HPDE6-E6E7 (cell line): ENCODE data around the gene ZNF746.

Source experiments
- DNase-seq: peaks from one replicate; pipeline ENCODE4 v3.0.0; 2011; ENCODE audit warnings: missing footprints; ENCODE audit errors: extremely low spot score

ZNF746 gene

DNA sequence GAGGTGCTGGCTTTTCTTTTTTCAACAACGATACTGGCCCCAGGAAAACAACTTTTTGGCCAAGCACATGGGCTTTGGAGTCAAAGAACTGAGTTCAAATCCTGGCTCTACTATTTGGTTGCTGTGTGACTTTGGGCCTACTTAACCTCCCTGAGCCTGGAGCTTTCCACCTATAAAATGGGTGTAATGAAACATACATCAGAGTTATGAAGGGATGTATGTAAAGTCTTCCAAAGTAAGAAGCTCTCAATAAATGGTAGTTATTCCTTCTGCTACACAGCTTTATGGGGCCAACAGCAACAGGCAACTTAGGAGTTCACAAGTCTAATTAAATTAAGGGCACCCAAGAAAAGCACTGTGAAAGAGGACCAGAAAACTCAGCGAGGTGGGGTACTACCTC lies 69.7 kb downstream of the ZNF746 start:
- DNase-seq: no peak

DNA sequence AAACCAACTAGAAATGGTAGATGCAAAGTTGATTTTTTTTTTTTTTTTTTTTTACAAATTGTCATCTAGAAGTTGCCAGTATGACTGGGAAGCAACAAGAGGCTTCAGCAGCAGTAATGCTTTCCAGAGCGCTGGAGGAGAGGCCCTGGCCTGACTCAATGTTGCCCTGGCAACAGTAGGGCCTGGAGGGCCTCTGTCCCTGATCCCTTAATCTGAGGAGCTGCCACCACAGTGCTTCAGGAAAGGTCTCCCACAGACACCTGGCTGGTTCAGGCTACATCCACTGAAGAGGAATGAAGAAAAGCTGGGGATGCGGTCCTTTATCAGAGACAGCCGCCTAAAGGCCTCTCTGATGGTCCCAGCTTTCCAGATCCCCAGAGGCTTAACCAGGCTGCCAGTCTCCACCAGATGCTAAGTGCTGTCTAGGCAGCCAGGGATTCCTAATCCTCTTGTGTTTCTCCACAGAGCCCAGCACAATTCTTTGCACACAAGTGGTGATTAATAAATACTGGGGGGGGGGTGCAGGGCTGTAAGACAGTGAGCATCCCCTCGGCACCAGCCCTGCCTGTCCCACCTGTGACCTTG lies 70.4 kb downstream of the ZNF746 start:
- no peak for DNase-seq

DNA sequence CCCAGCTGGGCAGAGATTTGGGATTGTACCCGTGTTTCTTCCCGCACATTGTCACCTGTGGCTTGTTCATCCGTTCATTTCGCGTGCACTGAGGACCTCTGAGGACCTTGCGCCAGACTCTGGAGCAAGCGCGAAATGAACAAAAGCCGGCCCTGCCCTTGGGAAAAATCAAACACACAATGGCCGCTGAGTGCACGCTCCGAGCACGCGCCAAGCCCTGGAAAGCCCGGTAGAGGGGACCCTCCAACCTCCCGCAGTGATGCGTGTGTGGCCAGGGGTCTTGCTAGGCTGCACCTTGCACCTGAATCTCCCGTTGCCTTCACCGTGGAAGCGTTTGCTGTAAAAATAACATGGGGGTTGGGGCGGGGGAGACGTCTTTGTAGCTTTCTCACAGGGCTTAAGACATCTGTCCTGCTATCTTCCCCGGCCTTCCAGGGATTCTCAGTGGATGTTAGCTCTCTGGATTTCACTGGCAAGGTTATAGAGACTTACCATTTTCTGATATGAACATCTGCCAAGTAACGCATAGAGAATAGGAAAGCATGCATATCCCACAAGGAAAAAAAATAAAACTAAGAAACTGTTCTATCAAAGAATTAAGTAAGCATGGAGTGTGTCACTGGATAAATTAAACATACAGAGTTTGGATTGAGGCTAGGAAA lies 74.0 kb downstream of the ZNF746 start:
- DNase-seq: no peak

DNA sequence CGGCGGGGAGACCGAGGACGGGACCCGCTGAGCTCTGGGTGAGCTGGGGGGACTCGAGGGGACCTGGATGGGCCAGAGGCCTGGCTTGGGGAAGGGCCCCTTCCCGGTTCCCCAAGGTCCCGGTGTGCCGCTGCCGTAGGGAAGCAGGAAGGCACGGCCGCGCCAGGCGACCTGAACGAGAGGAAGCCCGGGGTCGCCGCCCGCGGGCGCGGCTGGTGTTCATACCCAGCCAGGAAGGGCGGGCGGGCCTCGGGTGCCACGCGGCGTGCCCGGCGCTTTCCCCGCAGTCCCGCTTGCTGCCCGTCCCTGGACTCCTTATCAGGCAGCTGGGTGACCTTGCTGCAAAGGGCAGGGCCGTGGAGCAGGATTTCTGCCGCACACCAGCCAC lies 74.7 kb downstream of the ZNF746 start:
- DNase-seq: no peak
